CD14-positive monocyte (primary cell): Measurements from ENCODE around the gene OSBPL8. TPM values are rescaled to one million over a fixed set of nuclear protein-coding genes. Genes with fewer than 3 reads are reported as not detected.

Experiments used
- DNase-seq, 3 donors: peaks; one replicate each; pipeline ENCODE4 v3.0.0-alpha.2; 2011 to 2022
- H2AFZ ChIP-seq: 2 replicates; pipeline ENCODE4 v1.6.0; 2012; ENCODE audit warnings: mild to moderate bottlenecking, low read depth, low read length, inconsistent platforms; ENCODE audit not compliant: insufficient read depth, poor library complexity, severe bottlenecking
- H3K27ac ChIP-seq, 2 donors: 1 replicate in 1 of 2; 2 replicates in 1 of 2; pipeline ENCODE4 v1.5.1; 2012 to 2013; ENCODE audit warnings: low read length in 2 of 2, control low read depth in 1 of 2, inconsistent platforms in 1 of 2, low read depth in 1 of 2, mild to moderate bottlenecking in 1 of 2
- H3K27me3 ChIP-seq, 2 donors: one replicate each; pipeline versions ENCODE4 v1.6.0 to v1.6.1; 2011 to 2013; ENCODE audit warnings: low read length in 2 of 2; ENCODE audit not compliant: control insufficient read depth in 2 of 2, insufficient read depth in 2 of 2
- H3K36me3 ChIP-seq, 2 donors: replicated peaks in 1 of 2; 1 replicate in 1 of 2; 2 replicates in 1 of 2; pipeline versions ENCODE4 v1.5.1 to v1.6.1; 2012 to 2013; ENCODE audit warnings: low read length in 2 of 2, control low read depth in 1 of 2, inconsistent platforms in 1 of 2, mild to moderate bottlenecking in 1 of 2; ENCODE audit not compliant: insufficient read depth in 2 of 2, control insufficient read depth in 1 of 2
- H3K4me1 ChIP-seq, 2 donors: 1 replicate in 1 of 2; 2 replicates in 1 of 2; pipeline versions ENCODE4 v1.5.1 to v1.6.1; 2012 to 2013; ENCODE audit warnings: low read length in 2 of 2, control low read depth in 1 of 2, inconsistent platforms in 1 of 2, mild to moderate bottlenecking in 1 of 2, moderate library complexity in 1 of 2; ENCODE audit not compliant: insufficient read depth in 2 of 2, control insufficient read depth in 1 of 2
- H3K4me2 ChIP-seq: replicated peaks from 2 replicates; pipeline ENCODE3; 2012; ENCODE audit warnings: low read length, moderate library complexity, mild to moderate bottlenecking; ENCODE audit not compliant: poor library complexity, severe bottlenecking; ENCODE audit errors: extremely low read depth
- H3K4me3 ChIP-seq, 3 experiments: fragments of 200-600 bp in 1 of 3; sonication (generic) in 1 of 3; replicated peaks in 1 of 3; 1 replicate in 2 of 3; 2 replicates in 1 of 3; pipeline ENCODE4 v1.5.1; 2011 to 2013; ENCODE audit warnings: low read length in 3 of 3, mild to moderate bottlenecking in 3 of 3, control low read depth in 2 of 3, low read depth in 2 of 3, inconsistent platforms in 1 of 3, moderate library complexity in 1 of 3
- H3K79me2 ChIP-seq: 2 replicates; pipeline ENCODE4 v1.6.0; 2012; ENCODE audit warnings: mild to moderate bottlenecking, control low read depth, inconsistent platforms, low read length, moderate library complexity; ENCODE audit not compliant: insufficient read depth
- H3K9ac ChIP-seq: 2 replicates; pipeline ENCODE4 v1.6.0; 2017; ENCODE audit warnings: low read length, mild to moderate bottlenecking; ENCODE audit not compliant: insufficient read depth, poor library complexity, severe bottlenecking
- H3K9me3 ChIP-seq, 2 donors: replicated peaks in 1 of 2; 1 replicate in 1 of 2; 2 replicates in 1 of 2; pipeline versions ENCODE4 v1.5.1 to v1.6.1; 2012 to 2013; ENCODE audit warnings: low read length in 2 of 2, control low read depth in 1 of 2; ENCODE audit not compliant: control insufficient read depth in 1 of 2, insufficient read depth in 1 of 2
- H4K20me1 ChIP-seq: 2 replicates; pipeline ENCODE4 v1.6.0; 2012; ENCODE audit warnings: mild to moderate bottlenecking, low read length, control low read depth, moderate library complexity; ENCODE audit not compliant: insufficient read depth
- H3K27ac Mint-ChIP-seq, 7 donors: one replicate each; pipeline ENCODE4 v1.8.0; 2020; ENCODE audit warnings: mild to moderate bottlenecking in 7 of 7, mixed read lengths in 7 of 7, moderate library complexity in 6 of 7, inconsistent platforms in 2 of 7
- H3K27me3 Mint-ChIP-seq, 3 donors: one replicate each; pipeline ENCODE4 v1.8.0; 2021 to 2022; ENCODE audit warnings: low read depth in 3 of 3, mild to moderate bottlenecking in 3 of 3, mixed read lengths in 3 of 3, moderate library complexity in 3 of 3, inconsistent platforms in 1 of 3
- H3K36me3 Mint-ChIP-seq, 2 donors: one replicate each; pipeline ENCODE4 v1.8.0; 2020; ENCODE audit warnings: mixed read lengths in 2 of 2, inconsistent platforms in 1 of 2, mild to moderate bottlenecking in 1 of 2
- H3K4me1 Mint-ChIP-seq: one replicate; pipeline ENCODE4 v1.8.0; 2020; ENCODE audit warnings: mild to moderate bottlenecking, mixed read lengths
- H3K4me3 Mint-ChIP-seq, 2 donors: one replicate each; pipeline ENCODE4 v1.8.0; 2020; ENCODE audit warnings: mild to moderate bottlenecking in 2 of 2, mixed read lengths in 2 of 2, moderate library complexity in 1 of 2
- H3K9me3 Mint-ChIP-seq, 7 donors: one replicate each; pipeline ENCODE4 v1.8.0; 2020 to 2022; ENCODE audit warnings: mixed read lengths in 7 of 7, mild to moderate bottlenecking in 6 of 7, moderate library complexity in 6 of 7, inconsistent platforms in 2 of 7
- CTCF ChIP-seq: fragments of 200-600 bp; IDR thresholded peaks from one replicate; pipeline ENCODE4 v1.8.0; 2022; ENCODE audit warnings: antibody characterized with exemption, mild to moderate bottlenecking
- whole genome bisulfite sequencing: methylation state at CpG from one replicate; pipeline ENCODE4 v1.1.5; 2013; ENCODE audit warnings: missing lambda C conversion rate; ENCODE audit not compliant: insufficient coverage; 5-methylcytosine and 5-hydroxymethylcytosine counted together
- intact Hi-C, 2 donors: fragments of 100-400 bp; cut with micrococcal nuclease; formaldehyde crosslinking; loops; one replicate each; pipeline versions ENCODE4 v1.15.0 to v1.15.1; 2023
- polyA plus RNA-seq, 3 donors: library from polyadenylated mRNA; depleted of rRNA in 1 of 3; unstranded in 2 of 3; stranded (reverse) in 1 of 3; fragments of 300-500 nt in 2 of 3; fragments of >200 nt in 1 of 3; fragmentation: Illumina TruSeq in 2 of 3; gene quantifications; 1 replicate in 2 of 3; 2 replicates in 1 of 3; pipeline ENCODE4 v1.2.3, GENCODE V29; 2012 to 2021

The OSBPL8 gene
- polyA plus RNA-seq, 3 donors: 25.3 to 167 (median 147) TPM

DNA sequence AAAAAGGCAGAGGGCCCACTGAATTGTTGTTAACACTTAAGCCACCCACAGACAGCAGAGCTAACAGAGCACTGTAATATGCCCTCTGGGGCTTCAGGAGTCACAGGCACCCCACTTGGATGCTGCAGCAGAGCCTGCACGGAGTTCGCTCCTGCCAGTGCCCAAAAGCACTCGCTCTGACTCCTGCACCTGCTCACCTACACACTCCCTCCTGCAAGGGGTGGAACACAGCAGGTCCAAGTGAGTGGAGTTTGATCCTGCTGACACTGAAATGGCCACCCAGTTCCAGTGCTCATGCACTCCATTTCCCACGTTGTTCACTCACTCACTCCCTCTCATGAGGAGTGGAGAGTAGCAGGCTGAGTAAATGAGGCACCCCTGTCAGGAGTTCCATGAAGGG, 68.8 kb downstream of the OSBPL8 start:
- H3K27me3 Mint-ChIP-seq: no peaks in the 10 kb centered on the region
- Histone ChIP-seq H2AFZ (no peak overlapping the region), H3K4me3 (no peak overlapping the region), H3K27ac (no peak overlapping the region), H3K79me2 (peaks cover 56% of the 10 kb centered on the region), H3K4me1 (no peaks in the 10 kb centered on the region), H3K9me3 (peaks cover 0 to 10% of the 10 kb centered on the region in 2 donors), H3K9ac (no peak overlapping the region), H3K4me2 (no peak overlapping the region), H3K36me3 (peaks cover 13 to 42% of the 10 kb centered on the region in 2 donors), H4K20me1 (peaks cover 67% of the 10 kb centered on the region), H3K27me3 (no peaks in the 10 kb centered on the region)
- 100% methylated on average over 3 of the region's 4 CpGs for WGBS
- peaks cover 38 to 43% of the 10 kb centered on the region in 2 donors for H3K36me3 Mint-ChIP-seq
- H3K9me3 Mint-ChIP-seq: peaks cover 4 to 16% (median 14%) of the 10 kb centered on the region in 7 donors
- peak overlapping the region in 1 of 7 donors; percentile 78 for H3K27ac Mint-ChIP-seq
- no peak for DNase-seq
- H3K4me1 Mint-ChIP-seq: peaks cover 6% of the 10 kb centered on the region
- intact Hi-C loops: no loop called here
- no peak overlapping the region for H3K4me3 Mint-ChIP-seq
- TF ChIP-seq CTCF: no peak

- H3K4me2 ChIP-seq: no peak overlapping the region
- H3K4me3 Mint-ChIP-seq: no peak overlapping the region
- H3K4me3 ChIP-seq: no peak overlapping the region
- no peak overlapping the region for H3K27ac Mint-ChIP-seq
- H3K79me2 ChIP-seq: peaks cover 47% of the 10 kb centered on the region
- TF ChIP-seq CTCF: no peak
- H3K4me1 Mint-ChIP-seq: peaks cover 4% of the 10 kb centered on the region
- H3K4me1 ChIP-seq: no peaks in the 10 kb centered on the region
- peaks cover 4 to 16% (median 14%) of the 10 kb centered on the region in 7 donors for H3K9me3 Mint-ChIP-seq
- no peak overlapping the region for H3K9ac ChIP-seq
- H3K36me3 ChIP-seq: peaks cover 13 to 50% of the 10 kb centered on the region in 2 donors
- H3K27ac ChIP-seq: no peak overlapping the region
- peaks cover 64% of the 10 kb centered on the region for H4K20me1 ChIP-seq
- peaks cover 37 to 45% of the 10 kb centered on the region in 2 donors for H3K36me3 Mint-ChIP-seq
- intact Hi-C loops: no loop called here
- no peak overlapping the region for H2AFZ ChIP-seq
- H3K27me3 Mint-ChIP-seq: no peaks in the 10 kb centered on the region
- no peaks in the 10 kb centered on the region for H3K27me3 ChIP-seq
- WGBS: 80% methylated on average over 2 of the region's 3 CpGs
- DNase-seq: no peak
- peaks cover 0 to 10% of the 10 kb centered on the region in 2 donors for H3K9me3 ChIP-seq
These were observed 69.8 kb downstream of the OSBPL8 start for GRCh38 chr12:76489737-76490136.
